Measurements from ENCODE around the gene P2RY2.

Gene P2RY2

DNA sequence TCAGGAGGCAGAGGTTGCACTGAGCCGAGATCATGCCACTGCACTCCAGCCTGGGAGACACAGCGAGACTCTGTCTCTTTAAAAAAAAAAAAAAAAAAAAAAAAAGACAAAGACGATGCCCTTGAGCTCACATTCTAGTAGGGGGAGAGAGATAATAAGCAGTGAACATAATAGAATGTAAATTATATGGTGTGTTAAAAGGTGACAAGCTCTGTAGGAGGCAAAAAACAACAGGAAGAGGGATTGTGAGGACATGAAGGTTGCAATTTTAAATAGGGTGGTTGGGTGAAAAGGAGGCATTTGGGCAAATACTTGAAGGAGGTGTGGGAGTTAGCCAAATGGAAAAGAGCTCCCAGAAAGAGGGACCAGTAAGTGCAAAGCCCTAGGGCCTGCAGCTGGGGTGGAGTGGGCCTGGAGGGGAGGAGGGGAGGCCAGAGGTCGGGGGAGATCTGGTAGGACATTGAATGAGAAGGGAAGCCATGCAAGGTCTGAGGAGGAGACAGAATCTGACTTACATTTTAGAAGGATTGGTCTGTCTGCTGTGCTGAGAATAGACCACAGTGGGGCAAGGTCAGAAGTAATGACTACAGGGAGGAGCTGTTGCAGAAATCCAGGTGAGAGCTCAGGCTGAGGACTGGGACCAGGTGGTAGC is 26.6 kb downstream of the P2RY2 start:
- H3K4me1 ChIP-seq (ENCODE audit: control insufficient read depth, insufficient read depth, low read length, unreplicated experiment) = peaks cover 34% of the 10 kb centered on the region
- no peak overlapping the region for H2AFZ ChIP-seq (ENCODE audit: low read length, unreplicated experiment)
- no peaks in the 10 kb centered on the region for H3K27me3 ChIP-seq (ENCODE audit: insufficient read depth, low read length)
- no peak overlapping the region for H3K27ac ChIP-seq (ENCODE audit: low read depth, low read length)
- no peaks in the 10 kb centered on the region for H3K79me2 ChIP-seq (ENCODE audit: control insufficient read depth, insufficient read depth, low read length, unreplicated experiment)
- H3K4me3 ChIP-seq (ENCODE audit: low read depth, low read length) = no peak overlapping the region
- no peaks in the 10 kb centered on the region for H3K36me3 ChIP-seq (ENCODE audit: insufficient read depth, low read length)

- peak overlapping the region; percentile 54; the same call in 1 of the 2 replicates for H3K27ac ChIP-seq (ENCODE audit: low read depth, low read length)
- H3K27me3 ChIP-seq (ENCODE audit: insufficient read depth, low read length) = no peaks in the 10 kb centered on the region
- no peak overlapping the region for H3K4me3 ChIP-seq (ENCODE audit: low read depth, low read length)
- no peaks in the 10 kb centered on the region for H3K36me3 ChIP-seq (ENCODE audit: insufficient read depth, low read length)
- H3K79me2 ChIP-seq (ENCODE audit: control insufficient read depth, insufficient read depth, low read length, unreplicated experiment) = no peaks in the 10 kb centered on the region
- H2AFZ ChIP-seq (ENCODE audit: low read length, unreplicated experiment) = peak overlapping the region; percentile 37
- peaks cover 27% of the 10 kb centered on the region for H3K4me1 ChIP-seq (ENCODE audit: control insufficient read depth, insufficient read depth, low read length, unreplicated experiment)
Observed at GRCh38 chr11:73245461-73245860, 27.4 kb downstream of the P2RY2 start.

DNA sequence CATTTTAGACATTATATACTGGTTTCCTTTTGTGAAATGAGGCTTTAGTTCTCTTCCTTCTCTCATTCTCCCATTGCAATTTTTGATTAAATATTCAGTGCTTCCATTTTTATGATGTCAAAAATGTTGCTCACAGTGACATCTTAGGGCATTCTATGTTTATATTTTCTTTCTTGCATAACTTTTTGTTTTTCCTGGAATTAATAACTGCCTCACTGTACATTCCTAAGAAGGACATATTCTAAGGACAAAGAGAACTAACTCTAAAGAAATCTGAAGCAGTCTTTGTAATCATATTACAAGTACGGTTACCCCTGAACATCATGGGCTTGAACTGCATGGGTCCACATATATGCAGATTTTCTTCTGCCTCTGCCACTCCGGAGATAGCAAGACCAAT is 28.2 kb downstream of the P2RY2 start:
- peak overlapping the region; percentile 22; the same call in 1 of the 2 replicates for H3K4me3 ChIP-seq (ENCODE audit: low read depth, low read length)
- no peaks in the 10 kb centered on the region for H3K79me2 ChIP-seq (ENCODE audit: control insufficient read depth, insufficient read depth, low read length, unreplicated experiment)

GRCh38 chr11:73248526-73249185 is 30.6 kb downstream of the P2RY2 start:
- H3K4me1 ChIP-seq (ENCODE audit: control insufficient read depth, insufficient read depth, low read length, unreplicated experiment) = peaks cover 15% of the 10 kb centered on the region
- no peak overlapping the region for H2AFZ ChIP-seq (ENCODE audit: low read length, unreplicated experiment)
- no peak overlapping the region for H3K4me3 ChIP-seq (ENCODE audit: low read depth, low read length)
- H3K27me3 ChIP-seq (ENCODE audit: insufficient read depth, low read length) = no peaks in the 10 kb centered on the region
- H3K36me3 ChIP-seq (ENCODE audit: insufficient read depth, low read length) = no peaks in the 10 kb centered on the region
- H3K79me2 ChIP-seq (ENCODE audit: control insufficient read depth, insufficient read depth, low read length, unreplicated experiment) = no peaks in the 10 kb centered on the region
- no peak overlapping the region for H3K27ac ChIP-seq (ENCODE audit: low read depth, low read length)

More for the DNA sequence above, 28.2 kb downstream of the P2RY2 start:
- H2AFZ ChIP-seq (ENCODE audit: low read length, unreplicated experiment) = peak overlapping the region; percentile 37
- no peaks in the 10 kb centered on the region for H3K36me3 ChIP-seq (ENCODE audit: insufficient read depth, low read length)
- no peaks in the 10 kb centered on the region for H3K27me3 ChIP-seq (ENCODE audit: insufficient read depth, low read length)
- peaks cover 22% of the 10 kb centered on the region for H3K4me1 ChIP-seq (ENCODE audit: control insufficient read depth, insufficient read depth, low read length, unreplicated experiment)
- H3K27ac ChIP-seq (ENCODE audit: low read depth, low read length) = peak overlapping the region; percentile 54

- Histone ChIP-seq H3K36me3 (ENCODE audit: insufficient read depth, low read length) (no peaks in the 10 kb centered on the region), H3K4me1 (ENCODE audit: control insufficient read depth, insufficient read depth, low read length, unreplicated experiment) (peaks cover 15% of the 10 kb centered on the region), H2AFZ (ENCODE audit: low read length, unreplicated experiment) (no peak overlapping the region), H3K79me2 (ENCODE audit: control insufficient read depth, insufficient read depth, low read length, unreplicated experiment) (no peaks in the 10 kb centered on the region), H3K4me3 (ENCODE audit: low read depth, low read length) (no peak overlapping the region), H3K27ac (ENCODE audit: low read depth, low read length) (no peak overlapping the region), H3K27me3 (ENCODE audit: insufficient read depth, low read length) (no peaks in the 10 kb centered on the region)
Observed at GRCh38 chr11:73249304-73249703, 31.2 kb downstream of the P2RY2 start.

- H3K27me3 ChIP-seq (ENCODE audit: insufficient read depth, low read length) = no peaks in the 10 kb centered on the region
- H3K4me3 ChIP-seq (ENCODE audit: low read depth, low read length) = no peak overlapping the region
- H3K36me3 ChIP-seq (ENCODE audit: insufficient read depth, low read length) = no peaks in the 10 kb centered on the region
- H3K79me2 ChIP-seq (ENCODE audit: control insufficient read depth, insufficient read depth, low read length, unreplicated experiment) = no peaks in the 10 kb centered on the region
- H3K4me1 ChIP-seq (ENCODE audit: control insufficient read depth, insufficient read depth, low read length, unreplicated experiment) = peaks cover 15% of the 10 kb centered on the region
- H3K27ac ChIP-seq (ENCODE audit: low read depth, low read length) = no peak overlapping the region
- no peak overlapping the region for H2AFZ ChIP-seq (ENCODE audit: low read length, unreplicated experiment)
Observed at GRCh38 chr11:73249853-73250783, 32.0 kb downstream of the P2RY2 start.

DNA sequence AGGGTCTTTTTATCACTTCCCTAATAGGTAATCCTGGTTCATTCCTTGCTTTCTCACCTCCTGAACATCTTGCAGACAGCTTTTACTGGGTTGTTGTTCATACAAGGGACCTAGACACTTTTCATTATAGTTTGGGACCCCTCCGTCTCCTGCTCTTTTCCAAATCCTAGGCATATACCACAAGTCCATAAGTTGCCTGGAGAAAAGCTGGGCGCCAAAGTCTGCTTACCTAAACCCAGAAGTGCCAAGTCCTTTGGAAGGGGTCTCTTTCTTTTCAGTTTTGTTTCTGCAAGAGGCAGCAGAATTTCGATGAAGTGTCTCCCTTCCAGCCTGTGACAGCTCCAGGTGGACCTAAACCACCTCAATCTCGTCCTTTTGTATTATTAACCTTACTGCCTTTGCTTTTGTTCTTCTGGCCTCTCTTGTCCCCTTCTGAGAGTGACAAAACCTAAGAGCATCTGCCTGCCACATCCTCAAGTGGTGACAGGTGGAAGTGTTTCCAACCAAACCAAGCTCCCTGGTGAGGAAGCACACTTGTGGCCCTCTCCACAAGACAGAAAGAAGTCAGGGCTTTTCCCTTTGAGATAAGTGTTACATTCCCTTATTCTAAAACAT is 34.6 kb downstream of the P2RY2 start:
- Histone ChIP-seq H3K27ac (ENCODE audit: low read depth, low read length) (no peak overlapping the region), H3K27me3 (ENCODE audit: insufficient read depth, low read length) (no peaks in the 10 kb centered on the region), H2AFZ (ENCODE audit: low read length, unreplicated experiment) (peak overlapping the region; percentile 7), H3K36me3 (ENCODE audit: insufficient read depth, low read length) (no peaks in the 10 kb centered on the region), H3K4me3 (ENCODE audit: low read depth, low read length) (no peak overlapping the region), H3K4me1 (ENCODE audit: control insufficient read depth, insufficient read depth, low read length, unreplicated experiment) (peaks cover 11% of the 10 kb centered on the region), H3K79me2 (ENCODE audit: control insufficient read depth, insufficient read depth, low read length, unreplicated experiment) (no peaks in the 10 kb centered on the region)

- Histone ChIP-seq H3K27me3 (ENCODE audit: insufficient read depth, low read length) (no peaks in the 10 kb centered on the region), H3K36me3 (ENCODE audit: insufficient read depth, low read length) (no peaks in the 10 kb centered on the region), H3K27ac (ENCODE audit: low read depth, low read length) (peak overlapping the region; percentile 93), H3K4me3 (ENCODE audit: low read depth, low read length) (no peak overlapping the region), H2AFZ (ENCODE audit: low read length, unreplicated experiment) (peak overlapping the region; percentile 23), H3K4me1 (ENCODE audit: control insufficient read depth, insufficient read depth, low read length, unreplicated experiment) (peaks cover 18% of the 10 kb centered on the region), H3K79me2 (ENCODE audit: control insufficient read depth, insufficient read depth, low read length, unreplicated experiment) (no peaks in the 10 kb centered on the region)
Observed at GRCh38 chr11:73257342-73258103, 39.4 kb downstream of the P2RY2 start.

DNA sequence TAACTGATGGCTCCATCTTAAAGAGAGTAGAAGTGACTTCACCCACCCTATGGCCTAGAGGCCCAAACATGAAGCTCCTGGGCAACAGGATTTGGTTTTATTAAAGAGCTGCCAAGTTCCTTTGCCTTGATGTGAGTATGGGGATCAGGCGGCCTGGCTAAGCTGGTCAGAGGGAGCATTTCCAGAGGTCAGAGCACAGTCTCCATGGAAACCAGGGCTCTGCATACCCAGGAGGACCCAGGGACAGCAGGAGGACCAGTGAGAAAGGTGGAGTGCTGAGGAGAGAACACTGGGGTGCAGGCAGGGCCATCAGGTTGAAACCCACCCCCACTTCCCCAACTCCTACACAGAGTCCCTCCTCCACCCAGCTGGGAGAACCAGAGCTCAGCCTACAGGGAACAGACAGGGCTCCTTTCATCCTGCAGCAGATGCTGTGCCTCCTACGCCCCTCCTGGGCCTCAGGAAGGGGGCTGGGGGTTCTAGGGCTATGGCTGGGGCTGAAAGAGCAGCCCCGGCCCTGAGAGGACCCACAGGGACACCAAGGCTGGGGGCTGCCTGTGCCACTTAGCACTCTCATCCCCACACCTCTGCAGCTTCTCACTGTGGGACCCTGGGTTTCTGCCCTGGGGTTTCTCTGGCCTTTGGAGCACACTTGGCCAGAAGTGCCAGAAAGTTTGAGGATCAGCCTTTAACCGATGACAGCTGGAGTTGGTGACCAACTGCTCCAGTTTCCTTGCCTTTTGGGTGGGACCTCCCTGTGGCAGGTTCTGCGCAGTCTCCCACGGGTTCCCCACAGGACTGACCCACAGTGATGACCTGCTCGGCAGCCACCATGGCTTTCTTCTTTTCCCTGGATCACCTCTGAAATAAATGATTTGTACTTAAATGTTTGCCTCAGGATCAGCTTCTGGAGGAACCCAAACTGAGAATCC is 40.3 kb downstream of the P2RY2 start:
- peak overlapping the region; percentile 93 for H3K27ac ChIP-seq (ENCODE audit: low read depth, low read length)
- no peaks in the 10 kb centered on the region for H3K27me3 ChIP-seq (ENCODE audit: insufficient read depth, low read length)
- peaks cover 26% of the 10 kb centered on the region for H3K4me1 ChIP-seq (ENCODE audit: control insufficient read depth, insufficient read depth, low read length, unreplicated experiment)
- H3K4me3 ChIP-seq (ENCODE audit: low read depth, low read length) = no peak overlapping the region
- H3K36me3 ChIP-seq (ENCODE audit: insufficient read depth, low read length) = no peaks in the 10 kb centered on the region
- peak overlapping the region; percentile 23 for H2AFZ ChIP-seq (ENCODE audit: low read length, unreplicated experiment)
- H3K79me2 ChIP-seq (ENCODE audit: control insufficient read depth, insufficient read depth, low read length, unreplicated experiment) = no peaks in the 10 kb centered on the region

All from ACC112 (cell line).